ENCODE results near the gene SCNN1A. TPM values are rescaled to one million over a fixed set of nuclear protein-coding genes. Genes with fewer than 3 reads are reported as not detected.

Gene SCNN1A
- total RNA-seq, 2 experiments from 2014 or later: 2.3 to 3.8 TPM

DNA sequence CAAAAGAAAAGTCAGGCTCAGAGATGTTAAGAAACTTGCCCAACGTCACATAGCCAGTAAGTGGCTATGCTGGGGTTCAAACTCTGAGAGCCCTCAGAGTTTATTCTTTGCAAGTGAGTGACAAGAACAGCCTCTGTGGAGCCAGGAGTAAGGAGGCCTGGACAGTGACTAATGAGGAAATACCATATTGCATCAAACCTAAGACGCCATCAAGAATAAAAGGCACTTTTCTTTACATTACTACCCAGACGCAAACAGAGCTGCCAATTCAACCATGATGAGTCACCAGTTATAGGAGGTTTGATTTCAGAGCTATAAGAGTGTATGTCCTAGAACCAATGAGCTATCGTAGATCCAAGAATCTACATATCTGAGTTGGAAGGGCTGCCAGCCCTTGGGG, 42.9 kb downstream of the SCNN1A start:
- no peaks in the 10 kb centered on the region for H3K27me3 Mint-ChIP-seq
- no peak for DNase-seq
- peaks cover 57% of the 10 kb centered on the region for H3K4me1 Mint-ChIP-seq (ENCODE audit: low read depth)
- H3K27ac Mint-ChIP-seq: peak overlapping the region; percentile 77
- no peaks in the 10 kb centered on the region for H3K9me3 Mint-ChIP-seq
- H3K36me3 Mint-ChIP-seq (ENCODE audit: low read depth): peaks cover 61% of the 10 kb centered on the region
- ATAC-seq: peak; percentile 5
- TF ChIP-seq, protein P1, sequence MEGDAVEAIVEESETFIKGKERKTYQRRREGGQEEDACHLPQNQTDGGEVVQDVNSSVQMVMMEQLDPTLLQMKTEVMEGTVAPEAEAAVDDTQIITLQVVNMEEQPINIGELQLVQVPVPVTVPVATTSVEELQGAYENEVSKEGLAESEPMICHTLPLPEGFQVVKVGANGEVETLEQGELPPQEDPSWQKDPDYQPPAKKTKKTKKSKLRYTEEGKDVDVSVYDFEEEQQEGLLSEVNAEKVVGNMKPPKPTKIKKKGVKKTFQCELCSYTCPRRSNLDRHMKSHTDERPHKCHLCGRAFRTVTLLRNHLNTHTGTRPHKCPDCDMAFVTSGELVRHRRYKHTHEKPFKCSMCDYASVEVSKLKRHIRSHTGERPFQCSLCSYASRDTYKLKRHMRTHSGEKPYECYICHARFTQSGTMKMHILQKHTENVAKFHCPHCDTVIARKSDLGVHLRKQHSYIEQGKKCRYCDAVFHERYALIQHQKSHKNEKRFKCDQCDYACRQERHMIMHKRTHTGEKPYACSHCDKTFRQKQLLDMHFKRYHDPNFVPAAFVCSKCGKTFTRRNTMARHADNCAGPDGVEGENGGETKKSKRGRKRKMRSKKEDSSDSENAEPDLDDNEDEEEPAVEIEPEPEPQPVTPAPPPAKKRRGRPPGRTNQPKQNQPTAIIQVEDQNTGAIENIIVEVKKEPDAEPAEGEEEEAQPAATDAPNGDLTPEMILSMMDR (IDR thresholded peaks at IDR 0.05): no peak
- POLR2A ChIA-PET: interaction anchor here (0.8 to 3.7 kb wide), 6 partner anchors 13 to 203 kb away, joined by 3 to 13 read pairs (median 4); partner anchors contain the start of genes TAPBPL and VAMP1
- intact Hi-C loops (cut with micrococcal nuclease): loop anchor here (5.0 to 10.0 kb wide), 4 partner anchors 35 to 202 kb away; partner anchors contain the start of gene GAPDH
- CTCF ChIA-PET: interaction anchor here (0.9 to 5.9 kb wide), 6 partner anchors 9 to 138 kb away, joined by 3 to 45 read pairs (median 4); partner anchors contain the start of genes TNFRSF1A and VAMP1
- H3K4me3 Mint-ChIP-seq: peak overlapping the region; percentile 48

DNA sequence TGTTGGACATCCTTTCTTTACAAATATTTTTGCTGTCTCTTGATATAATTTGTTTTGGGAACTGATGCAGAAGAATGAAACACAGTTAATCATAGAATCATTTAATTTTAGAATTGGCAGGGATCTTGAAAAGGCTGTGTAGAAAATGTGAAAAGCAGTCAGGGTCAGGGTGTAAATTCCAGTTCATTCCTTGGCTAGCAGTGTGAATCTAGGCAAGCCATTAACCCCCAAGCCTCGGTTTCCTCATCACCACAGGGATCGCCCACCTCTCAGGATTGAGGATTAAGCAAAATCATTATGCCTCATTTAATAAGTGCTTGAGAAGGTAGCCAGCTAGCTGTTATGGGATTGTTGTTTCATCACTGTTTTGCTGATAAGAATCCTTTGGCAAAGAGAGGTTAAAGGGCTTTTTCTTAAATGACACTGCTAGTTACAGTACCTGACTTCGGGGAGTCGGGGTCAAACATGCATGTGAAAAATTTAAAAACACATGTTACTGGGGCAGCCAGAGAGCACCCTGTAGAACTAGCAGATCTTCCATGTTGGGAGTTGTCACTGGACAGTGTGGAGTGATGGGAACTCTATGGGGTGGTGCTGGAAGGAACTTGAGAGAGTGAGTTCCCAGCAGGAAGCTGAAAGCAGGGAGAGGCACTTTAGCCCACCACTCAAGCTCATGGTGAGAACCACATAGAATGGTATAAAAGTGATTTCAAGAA, 44.2 kb downstream of the SCNN1A start:
- H3K4me1 Mint-ChIP-seq (ENCODE audit: low read depth): peaks cover 59% of the 10 kb centered on the region
- peak overlapping the region; percentile 78 for H3K27ac Mint-ChIP-seq
- H3K4me3 Mint-ChIP-seq: no peak overlapping the region
- TF ChIP-seq, protein P1 (IDR thresholded peaks at IDR 0.05): no peak
- H3K9me3 Mint-ChIP-seq: no peaks in the 10 kb centered on the region
- peaks cover 56% of the 10 kb centered on the region for H3K36me3 Mint-ChIP-seq (ENCODE audit: low read depth)
- ChIA-PET CTCF (interaction anchor here (1.0 to 1.7 kb wide), 2 partner anchors 37 to 134 kb away, joined by 3 to 8 read pairs; no protein-coding TSS in a partner anchor), POLR2A (interaction anchor here (0.5 to 3.7 kb wide), 5 partner anchors 11 to 235 kb away, joined by 3 to 13 read pairs (median 3); partner anchors contain the start of gene VAMP1)
- ATAC-seq (no peak), DNase-seq (no peak)
- no peaks in the 10 kb centered on the region for H3K27me3 Mint-ChIP-seq
- intact Hi-C loops (cut with micrococcal nuclease): loop anchor here (5.0 to 10.0 kb wide), 4 partner anchors 36 to 204 kb away; partner anchors contain the start of gene GAPDH

DNA sequence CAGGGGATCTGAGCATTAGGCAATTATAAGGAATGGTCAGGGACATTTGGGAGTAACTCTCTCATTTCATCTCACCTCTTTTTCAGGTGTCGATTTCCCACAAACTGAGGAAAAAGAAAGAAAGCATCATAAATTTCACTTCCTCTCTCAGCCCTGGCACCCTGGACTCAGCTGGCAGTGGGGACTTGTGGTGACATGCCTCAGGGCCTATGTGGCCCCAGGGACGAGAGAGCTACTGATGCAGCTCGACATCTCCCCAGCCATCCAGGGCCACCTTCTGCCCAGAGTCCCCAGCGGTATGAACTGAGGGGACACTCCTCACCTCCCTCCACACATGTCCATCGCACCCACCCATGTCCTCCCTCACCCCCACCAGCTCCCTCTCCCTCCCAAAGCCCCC, 45.2 kb downstream of the SCNN1A start:
- H3K36me3 Mint-ChIP-seq (ENCODE audit: low read depth): peaks cover 52% of the 10 kb centered on the region
- ATAC-seq (no peak), DNase-seq (no peak)
- TF ChIP-seq, protein P1 (IDR thresholded peaks at IDR 0.05): no peak
- CTCF ChIA-PET: interaction anchor here (1.6 kb wide), 1 partner anchor 10 kb away, joined by 5 read pairs; no protein-coding TSS in a partner anchor
- H3K4me3 Mint-ChIP-seq: no peak overlapping the region
- H3K9me3 Mint-ChIP-seq: no peaks in the 10 kb centered on the region
- intact Hi-C loops (cut with micrococcal nuclease): loop anchor here (5.0 to 10.0 kb wide), 4 partner anchors 37 to 205 kb away; partner anchors contain the start of gene GAPDH
- POLR2A ChIA-PET: interaction anchor here (0.7 to 1.3 kb wide), 5 partner anchors 9 to 16 kb away, joined by 3 to 4 read pairs (median 3); no protein-coding TSS in a partner anchor
- no peaks in the 10 kb centered on the region for H3K27me3 Mint-ChIP-seq
- peak overlapping the region; percentile 70 for H3K27ac Mint-ChIP-seq
- H3K4me1 Mint-ChIP-seq (ENCODE audit: low read depth): peaks cover 55% of the 10 kb centered on the region

DNA sequence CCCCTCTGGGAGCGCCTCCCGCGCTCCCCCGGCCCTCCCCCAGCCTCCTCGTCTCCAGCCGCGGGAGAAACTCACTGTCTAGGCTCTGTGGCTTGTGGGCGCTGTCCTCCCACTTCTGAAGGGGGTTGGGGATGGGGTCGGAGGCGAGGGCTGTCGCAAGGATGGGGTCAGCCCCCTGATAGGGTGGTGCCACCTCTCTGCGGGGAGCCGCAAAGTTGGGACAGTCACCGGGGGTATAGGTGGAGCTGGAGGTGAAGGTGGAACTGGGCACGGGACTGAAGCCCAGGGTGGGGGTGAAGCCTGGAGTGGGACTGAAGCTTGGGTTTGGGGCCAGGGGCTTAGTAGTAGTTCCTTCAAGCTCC, 45.7 kb downstream of the SCNN1A start:
- H3K36me3 Mint-ChIP-seq (ENCODE audit: low read depth): peaks cover 47% of the 10 kb centered on the region
- ATAC-seq (no peak), DNase-seq (no peak)
- intact Hi-C loops (cut with micrococcal nuclease): loop anchor here (5.0 to 10.0 kb wide), 4 partner anchors 38 to 205 kb away; partner anchors contain the start of gene GAPDH
- ChIA-PET POLR2A (interaction anchor here (0.8 to 1.3 kb wide), 4 partner anchors 9 to 16 kb away, joined by 3 to 4 read pairs (median 3); no protein-coding TSS in a partner anchor), CTCF (interaction anchor here (1.0 to 1.6 kb wide), 2 partner anchors 9 to 10 kb away, joined by 3 to 5 read pairs; no protein-coding TSS in a partner anchor)
- no peaks in the 10 kb centered on the region for H3K27me3 Mint-ChIP-seq
- H3K4me1 Mint-ChIP-seq (ENCODE audit: low read depth): peaks cover 55% of the 10 kb centered on the region
- peak overlapping the region; percentile 70 for H3K27ac Mint-ChIP-seq
- TF ChIP-seq, protein P1 (IDR thresholded peaks at IDR 0.05): no peak
- H3K4me3 Mint-ChIP-seq: no peak overlapping the region
- no peaks in the 10 kb centered on the region for H3K9me3 Mint-ChIP-seq
